ENCODE measurements around the gene TIAM2.

TIAM2 gene

GRCh38 chr6:155240905-155241600, 245.9 kb downstream of the TIAM2 start:
- H3K4me1 ChIP-seq (ENCODE audit: insufficient read depth, low read length): no peaks in the 10 kb centered on the region
- 96% methylated on average over 19 of the region's 19 CpGs for WGBS
- no peaks in the 10 kb centered on the region for H3K27me3 ChIP-seq (ENCODE audit: insufficient read depth, low read length)
- H3K9ac ChIP-seq (ENCODE audit: low read depth, low read length): no peak overlapping the region
- H3K27ac ChIP-seq (ENCODE audit: low read depth, low read length): no peak overlapping the region
- H3K36me3 ChIP-seq (ENCODE audit: insufficient read depth, low read length): peaks cover 26% of the 10 kb centered on the region; the same call in 1 of the 2 replicates
- peaks cover 21% of the 10 kb centered on the region; the same call in 1 of the 2 replicates for H3K9me3 ChIP-seq (ENCODE audit: insufficient read depth, low read depth, low read length)
- no peak overlapping the region for H3K4me3 ChIP-seq (ENCODE audit: low read length)

GRCh38 chr6:155241966-155242365, 246.9 kb downstream of the TIAM2 start:
- Histone ChIP-seq H3K27me3 (ENCODE audit: insufficient read depth, low read length) (no peaks in the 10 kb centered on the region), H3K36me3 (ENCODE audit: insufficient read depth, low read length) (peaks cover 34% of the 10 kb centered on the region; the same call in 1 of the 2 replicates), H3K9me3 (ENCODE audit: insufficient read depth, low read depth, low read length) (peaks cover 16% of the 10 kb centered on the region; the same call in 1 of the 2 replicates), H3K9ac (ENCODE audit: low read depth, low read length) (no peak overlapping the region), H3K27ac (ENCODE audit: low read depth, low read length) (no peak overlapping the region), H3K4me1 (ENCODE audit: insufficient read depth, low read length) (no peaks in the 10 kb centered on the region), H3K4me3 (ENCODE audit: low read length) (no peak overlapping the region)
- 87% methylated on average over 8 of the region's 8 CpGs for WGBS

- WGBS: 98% methylated on average over 4 of the region's 4 CpGs
- Histone ChIP-seq H3K4me1 (ENCODE audit: insufficient read depth, low read length) (no peaks in the 10 kb centered on the region), H3K36me3 (ENCODE audit: insufficient read depth, low read length) (peaks cover 42% of the 10 kb centered on the region), H3K4me3 (ENCODE audit: low read length) (no peak overlapping the region), H3K27ac (ENCODE audit: low read depth, low read length) (no peak overlapping the region), H3K9me3 (ENCODE audit: insufficient read depth, low read depth, low read length) (0 out of 2 replicates have a peak, but pooled peaks cover 2% of the 10 kb centered on the region), H3K27me3 (ENCODE audit: insufficient read depth, low read length) (no peaks in the 10 kb centered on the region), H3K9ac (ENCODE audit: low read depth, low read length) (no peak overlapping the region)
Measured at GRCh38 chr6:155244434-155244833, 249.3 kb downstream of the TIAM2 start.

GRCh38 chr6:155245193-155245592, 250.1 kb downstream of the TIAM2 start:
- Histone ChIP-seq H3K4me3 (ENCODE audit: low read length) (no peak overlapping the region), H3K4me1 (ENCODE audit: insufficient read depth, low read length) (no peaks in the 10 kb centered on the region), H3K9ac (ENCODE audit: low read depth, low read length) (no peak overlapping the region), H3K9me3 (ENCODE audit: insufficient read depth, low read depth, low read length) (no peaks in the 10 kb centered on the region), H3K27ac (ENCODE audit: low read depth, low read length) (no peak overlapping the region), H3K27me3 (ENCODE audit: insufficient read depth, low read length) (no peaks in the 10 kb centered on the region), H3K36me3 (ENCODE audit: insufficient read depth, low read length) (peaks cover 50% of the 10 kb centered on the region)
- WGBS: 96% methylated on average over 7 of the region's 7 CpGs

GRCh38 chr6:155245831-155246230, 250.7 kb downstream of the TIAM2 start:
- H3K9me3 ChIP-seq (ENCODE audit: insufficient read depth, low read depth, low read length): no peaks in the 10 kb centered on the region
- H3K9ac ChIP-seq (ENCODE audit: low read depth, low read length): no peak overlapping the region
- peaks cover 50% of the 10 kb centered on the region for H3K36me3 ChIP-seq (ENCODE audit: insufficient read depth, low read length)
- WGBS: 95% methylated on average over 3 of the region's 3 CpGs
- H3K4me3 ChIP-seq (ENCODE audit: low read length): no peak overlapping the region
- H3K27me3 ChIP-seq (ENCODE audit: insufficient read depth, low read length): no peaks in the 10 kb centered on the region
- H3K4me1 ChIP-seq (ENCODE audit: insufficient read depth, low read length): no peaks in the 10 kb centered on the region
- no peak overlapping the region for H3K27ac ChIP-seq (ENCODE audit: low read depth, low read length)

- H3K27ac ChIP-seq (ENCODE audit: low read depth, low read length): no peak overlapping the region
- peaks cover 58% of the 10 kb centered on the region for H3K36me3 ChIP-seq (ENCODE audit: insufficient read depth, low read length)
- H3K4me3 ChIP-seq (ENCODE audit: low read length): no peak overlapping the region
- H3K9ac ChIP-seq (ENCODE audit: low read depth, low read length): no peak overlapping the region
- no peaks in the 10 kb centered on the region for H3K27me3 ChIP-seq (ENCODE audit: insufficient read depth, low read length)
- H3K4me1 ChIP-seq (ENCODE audit: insufficient read depth, low read length): no peaks in the 10 kb centered on the region
- H3K9me3 ChIP-seq (ENCODE audit: insufficient read depth, low read depth, low read length): no peaks in the 10 kb centered on the region
- WGBS: 97% methylated on average over 2 of the region's 2 CpGs
Measured at GRCh38 chr6:155246825-155247224, 251.7 kb downstream of the TIAM2 start.

- Histone ChIP-seq H3K27ac (ENCODE audit: low read depth, low read length) (peak overlapping the region; percentile 67), H3K36me3 (ENCODE audit: insufficient read depth, low read length) (peaks cover 66% of the 10 kb centered on the region)
Measured at GRCh38 chr6:155247618-155248007, 252.5 kb downstream of the TIAM2 start.

GRCh38 chr6:155248008-155249001, 253.2 kb downstream of the TIAM2 start:
- Histone ChIP-seq H3K4me1 (ENCODE audit: insufficient read depth, low read length) (peaks cover 10% of the 10 kb centered on the region), H3K36me3 (ENCODE audit: insufficient read depth, low read length) (peaks cover 70% of the 10 kb centered on the region), H3K27ac (ENCODE audit: low read depth, low read length) (peak overlapping the region; percentile 67), H3K4me3 (ENCODE audit: low read length) (no peak overlapping the region), H3K9me3 (ENCODE audit: insufficient read depth, low read depth, low read length) (no peaks in the 10 kb centered on the region), H3K9ac (ENCODE audit: low read depth, low read length) (no peak overlapping the region), H3K27me3 (ENCODE audit: insufficient read depth, low read length) (no peaks in the 10 kb centered on the region)
- 87% methylated on average over 29 of the region's 30 CpGs for WGBS

More at GRCh38 chr6:155247618-155248007, 252.5 kb downstream of the TIAM2 start:
- Histone ChIP-seq H3K4me1 (ENCODE audit: insufficient read depth, low read length) (peaks cover 4% of the 10 kb centered on the region), H3K9me3 (ENCODE audit: insufficient read depth, low read depth, low read length) (no peaks in the 10 kb centered on the region), H3K9ac (ENCODE audit: low read depth, low read length) (no peak overlapping the region), H3K4me3 (ENCODE audit: low read length) (no peak overlapping the region), H3K27me3 (ENCODE audit: insufficient read depth, low read length) (no peaks in the 10 kb centered on the region)
- 88% methylated on average over 5 of the region's 5 CpGs for WGBS

- no peak overlapping the region for H3K9ac ChIP-seq (ENCODE audit: low read depth, low read length)
- H3K4me3 ChIP-seq (ENCODE audit: low read length): no peak overlapping the region
- H3K27ac ChIP-seq (ENCODE audit: low read depth, low read length): no peak overlapping the region
- no peaks in the 10 kb centered on the region for H3K9me3 ChIP-seq (ENCODE audit: insufficient read depth, low read depth, low read length)
- no peaks in the 10 kb centered on the region for H3K27me3 ChIP-seq (ENCODE audit: insufficient read depth, low read length)
- WGBS: 94% methylated on average over 10 of the region's 10 CpGs
- peaks cover 76% of the 10 kb centered on the region for H3K36me3 ChIP-seq (ENCODE audit: insufficient read depth, low read length)
- peaks cover 25% of the 10 kb centered on the region for H3K4me1 ChIP-seq (ENCODE audit: insufficient read depth, low read length)
Measured at GRCh38 chr6:155250701-155251381, 255.7 kb downstream of the TIAM2 start.

- peaks cover 25% of the 10 kb centered on the region for H3K4me1 ChIP-seq (ENCODE audit: insufficient read depth, low read length)
- 94% methylated on average over 8 of the region's 8 CpGs for WGBS
- peaks cover 81% of the 10 kb centered on the region for H3K36me3 ChIP-seq (ENCODE audit: insufficient read depth, low read length)
- H3K27ac ChIP-seq (ENCODE audit: low read depth, low read length): peak overlapping the region; percentile 75
- H3K4me3 ChIP-seq (ENCODE audit: low read length): no peak overlapping the region
- H3K27me3 ChIP-seq (ENCODE audit: insufficient read depth, low read length): no peaks in the 10 kb centered on the region
- H3K9me3 ChIP-seq (ENCODE audit: insufficient read depth, low read depth, low read length): no peaks in the 10 kb centered on the region
- no peak overlapping the region for H3K9ac ChIP-seq (ENCODE audit: low read depth, low read length)
Measured at GRCh38 chr6:155252581-155252980, 257.5 kb downstream of the TIAM2 start.
